SK-MEL-5 (cell line): ENCODE measurements around the gene ECSIT. TPM values are rescaled to one million over a fixed set of nuclear protein-coding genes. Genes with fewer than 3 reads are reported as not detected.
"Not testable (repeated sequence)": the region's sequence is repeated elsewhere in the genome, so short reads cannot be mapped to it uniquely, and the experiment has no call there.

Source experiments
- DNase-seq: peaks from one replicate; pipeline ENCODE4 v3.0.0-alpha.2; 2016; ENCODE audit warnings: low read depth, low spot score
- in situ Hi-C: cut with HindIII; loops from 2 replicates; pipeline ENCODE4 v1.10.0; 2016; ENCODE audit warnings: low sequenced_read_pairs, high pct_unique_total_duplicates, low pct_unique_long_range_greater_than_20kb
- small RNA-seq, 2 experiments: library from RNA; depleted of rRNA; stranded (forward); fragments of <200 nt; gene quantifications; one replicate each; pipeline ENCODE3, GENCODE V24; 2014
- total RNA-seq: library from RNA; depleted of rRNA; stranded (reverse); fragments of >200 nt; shearing (Covaris generic); gene quantifications from 2 replicates; pipeline ENCODE4 v1.2.3, GENCODE V29; 2014; rRNA removed

ECSIT gene
- total RNA-seq, 1 experiment from 2014 or later: 56.9 TPM

DNA sequence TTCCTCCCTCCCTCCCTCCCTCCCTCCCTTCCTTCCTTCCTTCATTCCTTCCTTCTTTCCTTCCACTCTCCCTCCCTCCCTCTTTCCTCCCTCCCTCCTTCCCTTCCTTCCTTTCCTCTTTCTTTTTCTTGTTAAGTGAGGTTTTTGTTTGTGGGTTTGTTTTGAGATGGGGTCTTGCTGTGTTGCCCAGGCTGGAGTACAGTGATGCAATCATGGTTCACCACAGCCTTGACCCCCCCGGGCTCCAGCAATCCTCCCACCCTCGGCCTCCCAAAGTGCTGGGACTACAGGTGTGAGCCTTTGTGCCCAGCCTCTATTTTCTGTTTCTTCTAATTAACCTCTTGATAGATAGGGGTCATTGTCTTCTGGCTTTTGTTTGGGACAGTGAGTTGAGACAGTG is 67.5 kb downstream of the ECSIT start:
- in situ Hi-C loops: no loop called here

DNA sequence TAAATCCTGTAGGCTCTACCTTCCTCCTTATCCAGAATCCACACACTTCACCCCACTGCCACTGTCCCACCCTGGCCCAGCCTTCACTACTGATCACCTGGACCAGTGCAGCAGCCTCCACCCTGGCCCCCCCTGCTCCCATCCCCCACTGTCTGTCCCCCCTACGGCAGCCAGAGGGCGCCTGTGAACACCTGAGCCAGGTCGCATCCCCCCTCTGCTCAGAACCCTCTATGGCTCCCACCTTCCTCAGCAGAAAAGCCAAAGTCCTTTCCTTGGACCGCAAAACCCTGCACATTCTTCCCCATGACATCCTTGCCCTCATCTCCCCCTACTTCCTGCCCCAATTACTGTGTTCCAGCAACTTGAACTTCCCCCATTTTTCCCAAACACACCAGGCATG is 68.7 kb downstream of the ECSIT start:
- no peak for DNase-seq
- in situ Hi-C loops: no loop called here

More for the DNA sequence above, 67.5 kb downstream of the ECSIT start:
- no peak for DNase-seq

DNA sequence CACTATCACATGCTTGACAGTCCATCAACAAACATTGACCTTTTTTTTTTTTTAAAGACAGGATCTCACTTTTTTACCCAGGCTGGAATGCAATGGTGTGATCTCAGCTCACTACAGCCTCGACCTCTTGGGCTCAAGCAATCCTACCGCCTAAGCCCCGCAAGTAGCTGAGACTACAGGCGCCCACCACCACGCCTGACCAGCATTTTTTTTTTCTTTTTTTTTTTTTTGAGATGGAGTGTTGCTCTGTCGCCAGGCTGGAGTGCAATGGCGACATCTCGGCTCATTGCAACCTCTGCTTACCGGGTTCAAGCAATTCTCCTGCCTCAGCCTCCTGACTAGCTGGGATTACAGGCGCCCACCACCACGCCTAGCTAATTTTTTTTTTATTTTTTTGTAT is 70.0 kb downstream of the ECSIT start:
- in situ Hi-C loops, DNase-seq: not testable (repeated sequence)

DNA sequence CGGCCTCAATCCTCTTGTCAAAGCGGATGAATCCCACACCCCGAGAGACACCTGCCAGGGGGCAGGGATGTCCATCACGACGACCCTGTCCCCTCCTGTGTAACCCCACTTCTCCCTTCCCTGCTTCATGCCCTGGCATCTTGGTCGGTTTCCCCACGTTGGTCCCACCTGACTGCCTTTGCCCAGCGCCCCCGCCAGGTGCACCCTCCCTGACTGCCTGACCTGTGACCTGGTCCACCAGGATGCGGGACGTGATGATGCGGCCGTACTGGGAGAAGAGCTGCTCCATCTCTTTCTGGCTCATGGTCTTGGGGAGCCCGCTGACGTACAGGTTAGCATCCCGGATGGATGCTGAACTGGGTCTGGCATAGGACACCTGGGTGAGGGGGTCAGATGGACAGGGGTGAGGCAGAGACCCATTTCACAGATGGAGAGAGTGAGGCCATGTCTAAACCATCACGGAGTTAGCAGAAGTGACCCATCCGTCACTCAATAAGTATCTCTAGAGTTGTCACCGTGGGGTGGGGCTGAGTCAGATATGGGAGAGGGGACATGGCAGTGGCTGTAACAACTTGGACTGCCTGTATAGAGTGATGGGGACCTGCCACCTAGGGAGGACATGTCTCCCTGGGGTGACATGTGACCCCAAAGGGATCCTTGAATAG is 70.6 kb downstream of the ECSIT start:
- in situ Hi-C loops: no loop called here
- no peak for DNase-seq

DNA sequence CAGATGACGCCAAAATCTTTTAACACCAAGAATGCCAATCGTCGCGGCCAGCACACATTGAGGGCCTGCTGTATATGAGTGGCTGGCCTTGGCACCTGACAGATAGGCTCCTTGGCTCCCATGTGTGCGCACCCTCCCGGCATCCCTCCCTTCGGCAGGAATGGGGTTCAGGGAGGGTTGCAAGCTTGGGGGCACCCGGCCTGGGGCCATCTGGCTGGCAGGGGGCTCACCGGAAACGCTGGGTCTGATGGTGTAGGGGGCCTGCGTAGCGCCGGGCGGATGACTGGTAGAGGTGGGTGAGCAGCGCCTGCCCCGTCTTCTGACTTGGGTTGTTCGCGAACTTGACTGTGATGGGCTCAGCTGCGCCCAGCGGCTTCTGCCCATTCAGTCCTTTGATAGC is 71.1 kb downstream of the ECSIT start:
- DNase-seq: no peak
- in situ Hi-C loops: no loop called here

DNA sequence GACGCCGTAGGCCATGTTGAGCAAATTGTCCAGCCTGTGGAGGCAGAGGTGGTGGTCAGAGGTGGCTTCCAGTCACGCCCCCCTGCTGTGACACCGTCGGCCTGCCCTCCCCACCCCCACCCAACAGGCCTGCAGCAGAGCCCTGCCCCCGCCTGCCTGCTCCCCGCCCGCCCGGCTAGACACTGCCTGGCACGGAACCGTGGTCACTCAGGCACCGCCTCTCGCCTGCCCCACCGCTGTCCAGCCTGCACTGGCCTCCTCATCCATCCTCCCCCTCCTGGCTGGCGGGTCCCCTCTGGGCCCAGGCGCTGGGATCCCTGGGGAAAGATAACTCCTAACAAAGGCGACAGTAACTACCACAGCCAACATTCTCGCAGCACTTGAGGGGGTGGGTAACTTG is 71.8 kb downstream of the ECSIT start:
- in situ Hi-C loops: no loop called here

DNA sequence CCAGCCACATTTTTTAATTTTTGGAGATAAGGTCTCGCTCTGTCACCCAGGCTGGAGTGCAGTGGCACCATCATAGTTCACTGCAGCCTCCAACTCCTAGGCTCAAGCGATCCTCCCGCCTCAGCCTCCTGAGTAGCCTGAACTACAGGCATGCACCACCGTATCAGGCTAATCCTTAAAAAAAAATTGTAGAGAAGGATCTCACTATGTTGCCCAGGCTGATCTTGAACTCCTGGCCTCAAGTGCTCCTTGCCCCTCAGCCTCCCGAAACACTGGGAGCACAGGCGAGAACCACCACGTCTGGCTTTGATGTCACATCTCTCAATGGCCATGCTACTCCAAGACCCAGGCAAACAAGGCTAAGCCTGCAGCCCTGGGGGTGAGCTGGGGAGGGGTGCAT is 72.3 kb downstream of the ECSIT start:
- in situ Hi-C loops: no loop called here
- no peak for DNase-seq

More for the DNA sequence above, 71.8 kb downstream of the ECSIT start:
- DNase-seq: no peak

Small RNA genes lying within 50 kb of the gene (small RNA-seq; reads per million reads assigned to genes)
- gene MIR7974 (0.29 to 7.1 reads per million in 2 experiments), gene RN7SL833P (0 to 14.5 reads per million in 2 experiments)

Other genes starting within 250 kb of the ECSIT start
- not detected in 2 replicates for gene TSPAN16, start 233.0 kb downstream of the ECSIT start, total RNA-seq
- 7.6 and 9.3 TPM in 2 replicates for gene RAB3D, start 189.5 kb downstream of the ECSIT start, total RNA-seq
- 79.4 and 87.3 TPM in 2 replicates for gene TMEM205, start 182.9 kb downstream of the ECSIT start, total RNA-seq
- 1.5 and 1.7 TPM in 2 replicates for gene CCDC159, start 182.6 kb downstream of the ECSIT start, total RNA-seq
- 4.9 and 7.6 TPM in 2 replicates for gene PLPPR2, start 173.7 kb downstream of the ECSIT start, total RNA-seq
- 1.0 and 2.4 TPM in 2 replicates for gene SWSAP1, start 154.5 kb downstream of the ECSIT start, total RNA-seq
- gene EPOR, start 144.8 kb downstream of the ECSIT start, total RNA-seq: 8.0 and 9.2 TPM in 2 replicates
- 2.0 and 2.2 TPM in 2 replicates for gene RGL3, start 109.8 kb downstream of the ECSIT start, total RNA-seq
- gene ODAD3, start 94.0 kb downstream of the ECSIT start, total RNA-seq: 0.08 TPM in 1 of 2 replicates, not detected in the other
- 93.9 and 122 TPM in 2 replicates for gene PRKCSH, start 93.5 kb downstream of the ECSIT start, total RNA-seq
- gene ELAVL3, start 48.1 kb downstream of the ECSIT start, total RNA-seq: not detected in 2 replicates
- 1.6 and 5.6 TPM in 2 replicates for gene ZNF653, start 23.3 kb downstream of the ECSIT start, total RNA-seq
- not detected in 2 replicates for gene CNN1, start 9.7 kb upstream of the ECSIT start, total RNA-seq
- 34.5 and 44.1 TPM in 2 replicates for gene ELOF1, start 30.1 kb upstream of the ECSIT start, total RNA-seq
- gene ACP5, start 48.5 kb upstream of the ECSIT start, total RNA-seq: 64.7 and 68.3 TPM in 2 replicates
- gene ZNF627, start 68.3 kb upstream of the ECSIT start, total RNA-seq: 12.6 and 13.2 TPM in 2 replicates
- 3.1 and 4.4 TPM in 2 replicates for gene ZNF823, start 209.8 kb upstream of the ECSIT start, total RNA-seq
- gene ZNF441, start 237.9 kb upstream of the ECSIT start, total RNA-seq: 5.0 and 5.9 TPM in 2 replicates